SU-DHL-6 (cell line): ENCODE data around the gene GRIA2.
"Not testable (repeated sequence)": the region's sequence is repeated elsewhere in the genome, so short reads cannot be mapped to it uniquely, and the experiment has no call there.

Source experiments
- H2AFZ ChIP-seq: fragments of 200-600 bp; sonication (generic); 2 replicates; pipeline ENCODE4 v1.6.1; 2014; ENCODE audit warnings: low read depth, mild to moderate bottlenecking, moderate library complexity, mixed read lengths, antibody characterized with exemption, low read length; ENCODE audit not compliant: severe bottlenecking
- H3F3A ChIP-seq: fragments of 200-600 bp; shearing (Covaris generic); 2 replicates; pipeline ENCODE4 v1.6.0; 2016; ENCODE audit warnings: antibody characterized with exemption, mild to moderate bottlenecking; ENCODE audit not compliant: insufficient read depth
- H3K27ac ChIP-seq: fragments of 200-600 bp; sonication (generic); 2 replicates; pipeline ENCODE4 v1.5.1; 2016; ENCODE audit warnings: low read depth, mild to moderate bottlenecking, low read length, moderate library complexity, mixed read lengths
- H3K27me3 ChIP-seq: fragments of 200-600 bp; sonication (generic), shearing (Covaris generic); 2 replicates; pipeline ENCODE4 v1.6.0; 2014; ENCODE audit warnings: mild to moderate bottlenecking, low read length
- H3K36me3 ChIP-seq: fragments of 200-600 bp; sonication (generic); 2 replicates; pipeline ENCODE4 v1.6.1; 2014; ENCODE audit warnings: mild to moderate bottlenecking, low read length, mixed read lengths
- H3K4me2 ChIP-seq: fragments of 300-600, 200-600 bp; shearing (Covaris generic), sonication (generic); 2 replicates; pipeline ENCODE4 v1.6.0; 2014; ENCODE audit warnings: low read length, low read depth, mild to moderate bottlenecking; ENCODE audit not compliant: poor library complexity, severe bottlenecking
- H3K4me3 ChIP-seq: fragments of 200-600 bp; sonication (generic); 2 replicates; pipeline ENCODE4 v1.5.1; 2014; ENCODE audit warnings: antibody characterized with exemption, low read length, mild to moderate bottlenecking, mixed read lengths; ENCODE audit not compliant: insufficient read depth, poor library complexity, severe bottlenecking
- H3K79me2 ChIP-seq: fragments of 200-600 bp; sonication (generic); 2 replicates; pipeline ENCODE4 v1.6.1; 2014; ENCODE audit warnings: mild to moderate bottlenecking, low read length, moderate library complexity; ENCODE audit not compliant: insufficient read depth
- H3K9ac ChIP-seq: fragments of 200-600 bp; sonication (generic); 2 replicates; pipeline ENCODE4 v1.7.0; 2014; ENCODE audit warnings: mild to moderate bottlenecking, low read length
- H3K9me2 ChIP-seq: fragments of 200-600 bp; sonication (generic); replicated peaks from 2 replicates; pipeline ENCODE4 v1.6.1; 2014; ENCODE audit warnings: low read length; ENCODE audit not compliant: insufficient read depth
- H3K9me3 ChIP-seq: fragments of 200-600 bp; sonication (generic); 2 replicates; pipeline ENCODE4 v1.6.1; 2014; ENCODE audit warnings: low read length, mixed read lengths; ENCODE audit not compliant: insufficient read depth
- H4K20me1 ChIP-seq: fragments of 200-600 bp; sonication (generic); 2 replicates; pipeline ENCODE4 v1.6.1; 2014; ENCODE audit warnings: low read depth, mild to moderate bottlenecking, antibody characterized with exemption, low read length, moderate library complexity, mixed read lengths
- EZH2phosphoT487 ChIP-seq: fragments of 200-600 bp; sonication (generic), shearing (Covaris generic); conservative IDR thresholded peaks from 2 replicates; pipeline ENCODE4 v1.6.1; 2018; ENCODE audit warnings: mild to moderate bottlenecking, antibody characterized with exemption, low read length, moderate library complexity, mixed read lengths
- TF ChIP-seq, protein P1 (sequence below): fragments of 200-600 bp; sonication (generic); IDR thresholded peaks from one replicate; pipeline ENCODE4 v1.5.1; 2017; ENCODE audit warnings: antibody characterized with exemption, mild to moderate bottlenecking, low read length, moderate library complexity; ENCODE audit not compliant: insufficient read depth, poor library complexity, severe bottlenecking

GRIA2 gene

DNA sequence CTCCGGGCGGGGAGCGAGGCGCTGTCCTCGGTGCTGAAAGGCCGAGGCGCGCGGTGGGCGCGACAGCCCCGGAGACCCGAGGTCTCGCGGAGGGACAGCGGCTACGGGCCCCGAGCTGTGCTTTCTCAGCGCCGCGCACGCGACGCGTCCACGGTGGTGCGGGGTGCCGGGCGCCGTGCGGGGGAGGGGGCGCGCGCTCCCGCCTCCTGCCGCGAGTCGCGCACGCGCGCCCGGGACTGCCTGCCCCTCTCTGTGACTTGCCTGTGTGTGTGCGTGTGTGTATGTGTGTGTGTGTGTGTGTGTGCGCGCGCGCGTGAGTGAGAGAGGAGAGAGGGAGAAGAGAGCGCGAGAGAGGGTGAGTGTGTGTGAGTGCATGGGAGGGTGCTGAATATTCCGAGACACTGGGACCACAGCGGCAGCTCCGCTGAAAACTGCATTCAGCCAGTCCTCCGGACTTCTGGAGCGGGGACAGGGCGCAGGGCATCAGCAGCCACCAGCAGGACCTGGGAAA, at the start of gene GRIA2:
Gene GRIA2 (plus strand): TSS at position 358 of the 511 bp plus-strand sequence. CDS start 315 bp downstream, outside the sequence.
- H3K27me3 ChIP-seq = no peaks in the 10 kb centered on the region
- H3K9me2 ChIP-seq = no peaks in the 10 kb centered on the region
- no peak within 1 kb of the TSS for H3K4me3 ChIP-seq
- H4K20me1 ChIP-seq = no peaks in the 10 kb centered on the region
- no peak within 1 kb of the TSS for H3K9ac ChIP-seq
- TF ChIP-seq EZH2phosphoT487 = no peak
- TF ChIP-seq, protein P1, sequence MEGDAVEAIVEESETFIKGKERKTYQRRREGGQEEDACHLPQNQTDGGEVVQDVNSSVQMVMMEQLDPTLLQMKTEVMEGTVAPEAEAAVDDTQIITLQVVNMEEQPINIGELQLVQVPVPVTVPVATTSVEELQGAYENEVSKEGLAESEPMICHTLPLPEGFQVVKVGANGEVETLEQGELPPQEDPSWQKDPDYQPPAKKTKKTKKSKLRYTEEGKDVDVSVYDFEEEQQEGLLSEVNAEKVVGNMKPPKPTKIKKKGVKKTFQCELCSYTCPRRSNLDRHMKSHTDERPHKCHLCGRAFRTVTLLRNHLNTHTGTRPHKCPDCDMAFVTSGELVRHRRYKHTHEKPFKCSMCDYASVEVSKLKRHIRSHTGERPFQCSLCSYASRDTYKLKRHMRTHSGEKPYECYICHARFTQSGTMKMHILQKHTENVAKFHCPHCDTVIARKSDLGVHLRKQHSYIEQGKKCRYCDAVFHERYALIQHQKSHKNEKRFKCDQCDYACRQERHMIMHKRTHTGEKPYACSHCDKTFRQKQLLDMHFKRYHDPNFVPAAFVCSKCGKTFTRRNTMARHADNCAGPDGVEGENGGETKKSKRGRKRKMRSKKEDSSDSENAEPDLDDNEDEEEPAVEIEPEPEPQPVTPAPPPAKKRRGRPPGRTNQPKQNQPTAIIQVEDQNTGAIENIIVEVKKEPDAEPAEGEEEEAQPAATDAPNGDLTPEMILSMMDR = no peak
- no peak within 1 kb of the TSS for H3K4me2 ChIP-seq
- no peaks in the 10 kb centered on the region for H3K36me3 ChIP-seq
- H3K9me3 ChIP-seq = no peaks in the 10 kb centered on the region
- H3F3A ChIP-seq = no peaks in the 10 kb centered on the region
- H2AFZ ChIP-seq = no peak within 1 kb of the TSS
- no peak within 1 kb of the TSS for H3K27ac ChIP-seq
- H3K79me2 ChIP-seq = no peaks in the 10 kb centered on the region

GRCh38 chr4:157172011-157172410, 48.5 kb upstream of the GRIA2 start:
- Histone ChIP-seq H3K4me2 (no peak overlapping the region), H3K79me2 (no peaks in the 10 kb centered on the region), H3K36me3 (no peaks in the 10 kb centered on the region), H3K27me3 (no peaks in the 10 kb centered on the region), H3K27ac (no peak overlapping the region), H2AFZ (no peak overlapping the region), H3K9me2 (no peaks in the 10 kb centered on the region), H3K4me3 (no peak overlapping the region), H4K20me1 (no peaks in the 10 kb centered on the region), H3K9me3 (no peaks in the 10 kb centered on the region), H3F3A (no peaks in the 10 kb centered on the region), H3K9ac (no peak overlapping the region)
- no peak for TF ChIP-seq EZH2phosphoT487

DNA sequence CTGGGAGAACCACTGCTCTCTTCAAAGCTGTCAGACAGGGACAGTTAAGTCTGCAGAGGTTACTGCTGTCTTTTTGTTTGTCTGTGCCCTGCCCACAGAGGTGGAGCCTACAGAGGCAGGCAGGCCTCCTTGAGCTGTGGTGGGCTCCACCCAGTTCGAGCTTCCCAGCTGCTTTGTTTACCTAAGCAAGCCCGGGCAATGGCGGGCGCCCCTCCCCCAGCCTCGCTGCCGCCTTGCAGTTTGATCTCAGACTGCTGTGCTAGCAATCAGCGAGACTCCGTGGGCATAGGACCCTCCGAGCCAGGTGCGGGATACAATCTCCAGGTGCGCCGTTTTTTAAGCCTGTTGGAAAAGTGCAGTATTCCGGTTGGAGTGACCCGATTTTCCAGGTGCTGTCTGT, 40.3 kb upstream of the GRIA2 start:
- not testable (repeated sequence) for H3K9ac ChIP-seq, H3K9me3 ChIP-seq, H3K4me3 ChIP-seq, H3K79me2 ChIP-seq, H3K4me2 ChIP-seq, H3K27ac ChIP-seq, H4K20me1 ChIP-seq, H2AFZ ChIP-seq, H3K36me3 ChIP-seq, H3F3A ChIP-seq, H3K27me3 ChIP-seq, H3K9me2 ChIP-seq

DNA sequence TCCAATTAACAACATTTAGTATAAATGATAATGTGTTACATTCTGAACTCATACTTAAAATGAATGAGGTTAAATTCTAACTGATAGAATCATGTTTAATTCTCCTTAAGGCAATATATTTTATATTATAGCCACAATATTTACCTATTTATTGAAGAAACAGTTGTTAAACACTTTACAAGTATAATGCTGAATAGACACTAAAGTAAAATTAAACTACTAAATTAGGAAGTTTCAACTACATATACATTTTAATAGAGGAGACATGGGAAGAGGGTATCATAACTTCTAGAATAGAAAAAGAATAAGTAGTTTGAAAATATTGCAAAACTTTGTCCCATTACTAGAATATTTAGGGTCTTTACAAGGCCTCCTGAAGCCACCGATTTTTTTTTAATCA, 36.2 kb upstream of the GRIA2 start:
- TF ChIP-seq, protein P1 = no peak
- no peak for TF ChIP-seq EZH2phosphoT487
- no peaks in the 10 kb centered on the region for H3K36me3 ChIP-seq
- no peaks in the 10 kb centered on the region for H4K20me1 ChIP-seq
- H3K9me3 ChIP-seq = no peaks in the 10 kb centered on the region
- H3K9ac ChIP-seq = no peak overlapping the region
- no peaks in the 10 kb centered on the region for H3F3A ChIP-seq
- H3K27ac ChIP-seq = no peak overlapping the region
- no peak overlapping the region for H3K4me3 ChIP-seq
- H3K9me2 ChIP-seq = no peaks in the 10 kb centered on the region
- no peaks in the 10 kb centered on the region for H3K27me3 ChIP-seq
- H3K4me2 ChIP-seq = no peak overlapping the region
- no peaks in the 10 kb centered on the region for H3K79me2 ChIP-seq
- no peak overlapping the region for H2AFZ ChIP-seq
